CMK (cell line): Measurements from ENCODE around the gene KLHL25.

Source experiments
- DNase-seq: peaks from one replicate; pipeline ENCODE4 v3.0.0-alpha.2; 2010; ENCODE audit warnings: low read depth

Gene KLHL25

GRCh38 chr15:85748176-85748575, 46.5 kb downstream of the KLHL25 start:
- DNase-seq = no peak

- no peak for DNase-seq
These were observed 48.1 kb downstream of the KLHL25 start for GRCh38 chr15:85746641-85747040.

- no peak for DNase-seq
These were observed 49.1 kb downstream of the KLHL25 start for GRCh38 chr15:85745525-85746150.

- no peak for DNase-seq
These were observed 49.7 kb downstream of the KLHL25 start for GRCh38 chr15:85745023-85745422.

- DNase-seq = no peak
These were observed 50.1 kb downstream of the KLHL25 start for GRCh38 chr15:85744579-85744978.

GRCh38 chr15:85743392-85744055, 51.2 kb downstream of the KLHL25 start:
- no peak for DNase-seq

GRCh38 chr15:85742186-85742821, 52.4 kb downstream of the KLHL25 start:
- no peak for DNase-seq

GRCh38 chr15:85741662-85742061, 53.1 kb downstream of the KLHL25 start:
- DNase-seq = no peak

GRCh38 chr15:85741021-85741421, 53.7 kb downstream of the KLHL25 start:
- DNase-seq = no peak

GRCh38 chr15:85737061-85737460, 57.7 kb downstream of the KLHL25 start:
- DNase-seq = no peak

GRCh38 chr15:85733416-85733815, 61.3 kb downstream of the KLHL25 start:
- DNase-seq = no peak

- DNase-seq = peak; percentile 41
These were observed 64.5 kb downstream of the KLHL25 start for GRCh38 chr15:85730001-85730820.

GRCh38 chr15:85727068-85727467, 67.7 kb downstream of the KLHL25 start:
- DNase-seq = no peak

- DNase-seq = no peak
These were observed 68.3 kb downstream of the KLHL25 start for GRCh38 chr15:85726454-85726853.

- DNase-seq = no peak
These were observed 69.2 kb downstream of the KLHL25 start for GRCh38 chr15:85725564-85725963.

GRCh38 chr15:85725019-85725418, 69.7 kb downstream of the KLHL25 start:
- DNase-seq = no peak

GRCh38 chr15:85723960-85724945, 70.5 kb downstream of the KLHL25 start:
- DNase-seq = no peak

- DNase-seq = no peak
These were observed 72.2 kb downstream of the KLHL25 start for GRCh38 chr15:85722374-85723152.

GRCh38 chr15:85718981-85719380, 75.7 kb downstream of the KLHL25 start:
- DNase-seq = no peak

GRCh38 chr15:85718271-85718971, 76.3 kb downstream of the KLHL25 start:
- no peak for DNase-seq
